HG03469 (cell line): ENCODE measurements around the gene GLS.
A peak's percentile ranks its signal among the peaks of the same experiment; 100 is the strongest.
"Not testable (repeated sequence)": the region's sequence is repeated elsewhere in the genome, so short reads cannot be mapped to it uniquely, and the experiment has no call there.

Source experiments
- ATAC-seq: cut with Tn5 transposase; IDR thresholded peaks from one replicate; pipeline ENCODE4 v1.9.1; 2021; ENCODE audit warnings: mild to moderate bottlenecking, moderate library complexity, moderate number of reproducible peaks; ENCODE audit not compliant: unreplicated experiment

GLS gene

DNA sequence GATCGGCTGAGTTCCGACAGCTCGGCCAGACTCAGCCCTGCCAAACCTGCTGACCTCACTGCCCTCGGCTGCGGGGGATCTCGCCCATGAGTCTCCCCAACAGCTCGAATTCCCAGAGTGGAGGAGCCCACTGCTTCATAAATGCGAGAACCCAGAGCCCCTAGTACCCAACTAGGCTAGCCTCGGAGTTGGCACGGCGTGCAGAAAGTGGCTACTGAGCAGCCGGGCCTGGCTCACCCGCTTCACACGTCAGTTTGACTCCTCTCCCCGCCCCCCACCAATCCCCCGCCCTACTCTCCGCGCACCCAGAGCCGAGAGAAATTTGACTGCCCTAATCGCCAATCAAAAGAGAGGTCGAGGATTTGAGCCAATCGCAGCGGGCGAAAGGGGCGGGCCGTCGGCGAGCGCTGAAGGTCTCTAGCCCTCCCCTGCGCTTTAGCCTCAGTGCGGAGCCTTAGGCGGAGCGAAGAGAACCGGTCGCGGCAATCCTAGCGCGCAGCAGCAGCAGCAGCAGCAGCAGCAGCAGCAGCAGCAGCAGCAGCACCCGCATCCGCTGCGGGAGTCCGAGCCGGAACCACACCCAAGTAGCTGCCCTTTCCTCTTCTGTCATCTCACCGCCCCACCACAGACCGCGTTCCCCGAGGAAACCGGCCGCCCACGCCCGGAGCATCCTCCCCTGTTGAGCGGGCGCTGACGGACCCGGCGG is at the start of gene GLS:
TSS of gene GLS (plus strand) at position 444 of the 706 bp plus-strand sequence. CDS start 264 bp downstream, outside the sequence.
- peak; percentile 59 for ATAC-seq

DNA sequence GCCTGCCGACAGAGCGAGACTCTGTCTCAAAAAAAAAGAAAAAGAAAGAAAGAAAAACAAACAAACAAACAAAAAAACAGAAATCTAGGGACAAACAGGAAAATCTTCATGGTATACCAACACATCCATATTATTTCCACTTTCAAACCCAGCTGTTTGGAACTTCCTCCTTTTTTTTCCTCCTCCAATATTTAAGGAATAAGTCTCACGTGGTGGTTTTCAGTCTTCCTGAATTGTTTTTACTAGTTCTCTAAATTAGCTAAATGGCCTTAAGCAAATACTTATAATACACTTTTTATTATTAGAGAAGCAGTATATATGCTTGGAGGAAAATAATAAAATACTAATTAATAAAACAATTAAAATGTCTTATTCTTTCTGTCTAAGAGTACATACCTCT is 48.7 kb upstream of the GLS start:
- no peak for ATAC-seq

DNA sequence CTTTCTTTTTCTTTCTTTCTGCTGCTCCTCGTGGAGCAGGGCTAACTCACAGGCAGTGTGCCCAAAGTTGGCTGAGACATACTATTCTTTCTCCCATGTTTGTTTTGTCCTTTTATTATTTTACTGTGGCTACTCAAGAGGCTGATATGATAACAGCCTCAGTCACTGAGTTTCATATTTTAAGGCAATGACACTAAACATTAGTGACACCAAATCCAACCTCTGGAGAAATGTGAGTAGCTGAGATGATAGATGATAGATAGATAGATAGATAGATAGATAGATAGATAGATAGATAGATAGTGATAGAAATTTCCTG is 45.8 kb upstream of the GLS start:
- no peak for ATAC-seq

DNA sequence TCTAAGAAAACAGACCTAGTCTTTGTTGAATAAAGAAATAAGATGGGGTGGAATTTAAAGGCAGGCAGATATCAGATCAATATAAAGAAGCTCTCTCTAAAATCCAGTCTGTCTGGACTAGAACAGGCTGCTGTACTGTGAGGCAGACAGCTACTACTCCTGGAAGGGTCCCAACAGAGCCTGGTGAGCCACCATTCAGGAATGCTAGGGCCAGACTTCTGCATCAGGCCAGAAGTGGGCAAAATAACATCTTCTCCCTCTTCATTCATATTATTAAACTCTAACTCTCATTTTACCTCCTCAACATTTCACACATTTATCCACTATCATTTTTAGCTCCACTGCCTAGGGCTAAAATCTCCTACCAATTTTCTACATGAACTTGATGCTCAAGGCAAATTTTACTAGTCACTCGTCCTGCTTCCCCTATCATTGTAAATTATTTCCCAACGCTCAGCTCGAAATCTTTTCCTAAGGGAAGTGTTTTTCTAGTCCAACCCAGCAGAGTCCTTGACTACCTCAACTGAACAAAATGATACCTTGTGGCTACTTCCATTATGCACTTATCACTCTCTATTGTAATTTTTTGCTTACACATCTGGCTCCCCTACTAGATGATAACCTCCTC is 45.2 kb upstream of the GLS start:
- ATAC-seq: no peak

DNA sequence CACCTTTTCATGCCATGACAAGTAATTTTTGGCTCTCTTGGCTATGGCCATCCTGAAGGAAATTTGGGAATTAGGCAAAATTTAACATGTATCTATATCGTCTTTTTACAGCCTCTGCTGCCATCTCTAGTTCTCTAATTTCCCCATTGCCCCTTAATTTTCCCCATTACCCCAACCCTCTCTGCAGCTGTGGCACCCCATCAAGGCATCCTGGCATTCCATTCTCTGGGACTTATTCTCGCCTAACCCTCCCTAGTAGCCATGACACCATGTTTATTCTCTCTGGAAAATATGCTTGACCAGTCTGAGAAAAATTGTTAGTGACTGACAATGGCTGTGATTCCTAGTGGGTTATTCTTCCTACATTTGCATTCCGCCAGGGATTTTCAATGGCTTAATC is 43.9 kb upstream of the GLS start:
- ATAC-seq: no peak

DNA sequence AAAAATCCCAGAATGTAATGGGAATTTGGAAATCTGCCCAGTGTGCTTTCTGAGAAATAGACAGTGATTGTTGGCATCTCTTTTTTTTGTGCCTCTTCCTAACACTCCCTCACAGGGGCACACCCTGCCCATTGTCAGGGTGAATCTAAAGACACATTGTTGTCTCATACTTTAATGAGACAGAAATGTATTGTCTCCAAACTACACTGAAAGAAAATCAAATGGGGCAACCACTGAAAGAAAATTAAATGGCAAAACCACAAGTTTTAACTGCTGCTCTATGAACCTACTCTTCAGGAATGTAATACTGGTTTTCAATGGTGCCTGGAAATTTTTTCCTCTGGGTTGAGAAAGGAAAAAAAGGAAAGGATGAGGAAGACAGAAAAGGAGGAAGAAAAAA is 43.2 kb upstream of the GLS start:
- no peak for ATAC-seq

DNA sequence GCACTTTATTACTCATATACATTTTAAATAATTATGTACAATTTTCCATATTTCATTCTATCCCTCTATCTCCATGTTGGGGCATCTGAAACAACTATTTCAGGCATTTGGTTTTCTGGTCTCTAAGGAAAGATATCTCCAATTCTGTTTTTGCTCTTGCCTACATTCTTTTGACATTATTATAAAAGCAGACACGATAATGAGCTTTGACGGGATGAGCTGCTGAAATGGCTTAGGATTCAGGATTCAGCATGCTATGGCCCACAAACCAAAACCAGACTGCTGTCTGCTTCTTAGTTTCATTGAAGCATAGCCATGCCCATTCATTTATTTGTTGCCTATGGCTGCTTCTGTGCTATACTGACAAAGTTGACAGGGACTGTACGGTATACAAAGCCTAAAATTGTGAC is 42.7 kb upstream of the GLS start:
- no peak for ATAC-seq

DNA sequence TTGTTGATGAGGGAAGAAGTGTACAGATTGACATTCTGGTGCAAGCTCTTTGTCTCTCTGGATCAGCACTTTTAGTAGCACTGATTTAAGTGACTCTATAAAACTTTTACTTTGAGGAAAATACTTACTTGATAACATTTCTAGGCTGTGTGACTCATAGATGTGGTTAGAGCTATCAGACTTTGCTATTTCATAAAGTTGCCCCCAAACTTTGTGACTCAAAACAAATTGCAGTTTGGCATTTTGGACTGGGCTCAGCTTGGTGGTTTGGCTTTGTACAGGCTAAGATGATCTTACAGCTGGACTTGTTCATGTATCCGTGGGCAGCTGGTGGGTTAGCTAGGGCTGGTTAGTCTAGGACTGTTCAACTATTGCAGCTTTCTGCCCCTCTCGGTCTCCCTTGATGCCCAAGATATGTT is 42.1 kb upstream of the GLS start:
- ATAC-seq: no peak

DNA sequence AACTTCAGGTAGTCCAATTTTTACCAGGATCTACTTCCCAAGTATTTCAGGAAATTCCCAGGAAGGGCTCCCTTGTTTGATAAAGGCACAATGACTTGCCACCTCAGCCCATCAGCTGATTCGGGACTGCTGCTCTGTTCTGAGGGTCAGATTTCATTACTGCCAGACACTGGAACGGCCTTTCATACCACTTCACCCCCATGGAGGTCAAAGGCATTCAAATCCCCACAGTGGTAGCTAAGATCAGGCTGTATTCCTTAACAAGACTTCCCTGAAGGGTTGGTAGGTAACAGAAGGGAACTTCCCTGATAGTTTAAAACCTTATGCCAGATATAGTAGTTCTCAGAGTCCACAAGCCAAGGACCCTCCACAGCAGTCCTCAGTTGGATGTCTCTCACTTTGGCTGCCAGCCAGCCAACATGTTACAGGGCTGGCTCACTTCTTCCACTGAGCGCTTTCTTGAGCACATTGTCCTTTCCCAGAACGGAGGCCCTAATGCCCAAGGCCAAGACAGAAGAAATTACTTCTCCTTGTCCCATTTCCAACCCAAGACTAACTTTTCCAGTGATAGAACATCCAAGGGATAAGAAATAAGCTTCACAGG is 40.0 kb upstream of the GLS start:
- ATAC-seq: no peak

DNA sequence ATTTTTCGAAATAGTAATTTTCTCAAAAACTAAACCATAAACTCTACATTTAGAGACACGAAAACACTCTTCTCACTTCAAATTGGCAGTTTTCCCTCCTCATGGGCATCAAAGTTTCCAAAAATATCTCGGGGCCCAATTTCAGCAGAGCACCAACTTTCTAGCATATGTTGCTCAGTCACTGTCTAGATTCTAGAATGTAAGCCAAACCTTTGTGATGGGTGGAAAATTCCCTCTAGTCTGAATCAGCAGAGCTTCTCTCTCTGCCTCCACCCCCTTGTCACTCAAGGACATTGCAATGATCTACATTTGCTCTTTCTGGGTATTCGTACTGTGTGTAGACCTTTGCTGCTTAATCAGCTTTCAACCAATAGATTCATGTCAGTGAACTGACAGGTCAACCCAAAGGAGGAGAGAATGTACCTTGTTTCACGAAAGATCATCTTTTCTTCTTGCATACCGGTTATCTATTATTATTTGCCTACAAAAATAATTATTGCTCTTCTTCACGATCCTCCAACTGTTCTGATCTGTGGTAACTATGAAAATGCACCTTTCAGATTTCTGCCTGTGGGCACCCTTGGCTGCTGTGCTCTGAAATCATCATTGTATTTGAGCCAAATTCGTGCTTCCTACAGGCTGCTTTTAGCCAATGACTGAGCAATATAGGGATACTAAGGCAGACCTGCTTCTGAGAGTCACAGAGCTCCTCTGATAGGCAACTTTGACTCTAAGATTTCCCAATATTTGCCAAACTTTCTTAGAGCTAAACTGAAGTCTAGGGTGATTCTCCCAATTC is 38.7 kb upstream of the GLS start:
- no peak for ATAC-seq

DNA sequence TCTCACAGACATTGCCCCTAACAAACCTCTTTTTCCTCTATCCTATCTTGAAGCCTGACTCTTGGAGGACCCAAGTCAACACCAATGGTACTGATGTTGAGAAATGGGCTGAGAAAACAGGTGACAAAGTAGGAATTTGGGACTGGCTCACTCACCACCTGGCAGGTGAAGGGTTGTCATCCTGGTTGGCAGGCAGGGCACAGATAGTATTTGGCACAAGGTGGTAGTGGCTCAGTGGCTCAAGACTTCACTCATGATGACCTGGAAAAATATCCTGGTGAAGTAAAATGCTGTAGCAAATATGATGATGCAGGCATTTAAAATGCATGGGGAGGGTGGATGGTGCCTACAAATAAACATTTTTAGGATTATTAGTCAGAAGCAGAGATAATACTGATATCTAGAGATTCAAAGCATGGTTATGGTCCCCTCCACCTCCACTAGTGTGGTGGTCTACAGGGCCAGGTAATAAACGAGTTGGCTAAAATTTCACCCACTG is 38.0 kb upstream of the GLS start:
- ATAC-seq: no peak

DNA sequence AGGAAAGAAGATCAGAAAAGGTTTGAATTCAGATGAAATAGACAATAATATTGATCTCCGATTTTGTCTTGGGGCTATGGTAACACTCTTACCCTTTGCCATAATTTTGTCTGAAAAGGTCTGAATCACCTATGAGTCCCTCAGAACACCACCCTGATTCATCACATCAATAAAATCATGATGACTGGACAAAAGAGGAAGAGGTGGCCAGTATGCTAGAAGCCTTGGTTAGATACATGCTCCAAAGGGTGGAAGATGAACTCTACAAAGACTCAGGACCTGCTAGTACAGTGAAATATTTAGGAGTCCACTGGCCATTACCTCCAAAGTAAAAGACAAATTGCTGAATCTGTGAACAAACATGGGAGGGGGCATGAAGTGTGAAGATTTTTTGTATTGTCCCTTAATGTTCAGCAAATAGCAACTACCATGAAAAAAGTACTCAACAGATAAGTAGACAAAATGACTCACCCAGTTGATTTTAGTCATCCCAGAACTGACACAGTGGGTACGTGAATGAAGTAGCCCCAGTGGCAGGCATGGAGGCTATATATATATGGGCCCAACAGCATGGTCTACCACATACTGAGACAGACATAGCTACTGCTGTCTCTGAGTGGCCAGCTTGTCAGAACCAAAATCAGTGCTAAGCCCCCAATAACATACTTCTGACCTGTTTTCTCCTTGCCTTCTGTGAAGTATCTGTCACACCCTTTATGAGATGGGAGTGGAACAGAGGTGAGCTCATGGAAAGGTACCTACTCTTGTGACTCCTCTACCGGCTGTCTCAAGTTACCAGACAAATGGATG is 36.5 kb upstream of the GLS start:
- ATAC-seq: peak; percentile 95

DNA sequence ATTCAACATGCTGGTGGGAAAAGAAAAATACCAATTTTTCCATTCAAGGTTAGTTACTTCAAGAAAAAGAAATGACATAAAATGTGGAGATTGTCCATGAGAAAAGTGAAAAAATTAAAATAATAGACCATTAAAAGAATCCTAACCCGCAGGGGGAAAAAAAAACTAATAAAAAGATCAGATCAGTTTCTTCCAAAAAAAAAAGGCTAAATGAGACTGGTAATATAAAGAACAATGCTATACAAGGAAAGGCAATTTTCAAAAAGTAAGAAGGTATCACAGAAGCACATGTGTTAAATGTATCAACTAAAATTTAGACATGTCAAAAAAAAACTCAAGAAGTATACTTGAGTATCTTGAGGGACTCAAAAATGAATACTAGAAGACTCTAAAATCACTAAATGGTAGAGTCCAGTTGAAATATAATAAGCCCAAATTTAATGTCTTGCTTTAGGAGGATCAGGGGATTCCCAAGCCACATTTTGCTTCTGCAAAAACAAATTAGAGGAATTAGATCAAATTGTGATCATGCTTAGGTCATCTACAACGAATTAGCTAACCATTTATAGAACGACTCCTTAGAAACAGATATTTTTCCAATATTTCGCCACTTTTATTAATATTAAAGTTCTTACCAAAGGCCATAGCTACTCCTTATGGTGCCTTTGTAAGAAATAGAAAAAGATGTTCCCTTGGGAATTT is 35.8 kb upstream of the GLS start:
- ATAC-seq: no peak

DNA sequence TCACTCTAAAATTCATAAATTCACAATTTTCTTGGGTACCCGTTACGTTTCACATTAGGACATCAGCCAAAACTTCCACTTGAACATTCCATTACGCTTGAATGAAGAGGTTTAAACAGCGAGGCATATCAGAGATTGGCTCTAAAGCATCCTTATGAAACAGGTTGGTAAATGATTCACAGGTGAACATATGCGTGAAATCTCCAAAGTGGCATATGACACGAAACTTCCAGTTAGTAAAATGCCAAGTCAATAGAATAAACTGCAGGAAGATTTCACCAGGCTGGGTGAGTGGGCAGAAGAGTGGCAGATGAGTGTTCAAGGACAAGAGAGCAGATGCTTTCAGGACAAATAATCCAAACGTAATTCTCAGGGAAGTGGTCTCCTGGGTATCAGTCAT is 33.9 kb upstream of the GLS start:
- no peak for ATAC-seq

DNA sequence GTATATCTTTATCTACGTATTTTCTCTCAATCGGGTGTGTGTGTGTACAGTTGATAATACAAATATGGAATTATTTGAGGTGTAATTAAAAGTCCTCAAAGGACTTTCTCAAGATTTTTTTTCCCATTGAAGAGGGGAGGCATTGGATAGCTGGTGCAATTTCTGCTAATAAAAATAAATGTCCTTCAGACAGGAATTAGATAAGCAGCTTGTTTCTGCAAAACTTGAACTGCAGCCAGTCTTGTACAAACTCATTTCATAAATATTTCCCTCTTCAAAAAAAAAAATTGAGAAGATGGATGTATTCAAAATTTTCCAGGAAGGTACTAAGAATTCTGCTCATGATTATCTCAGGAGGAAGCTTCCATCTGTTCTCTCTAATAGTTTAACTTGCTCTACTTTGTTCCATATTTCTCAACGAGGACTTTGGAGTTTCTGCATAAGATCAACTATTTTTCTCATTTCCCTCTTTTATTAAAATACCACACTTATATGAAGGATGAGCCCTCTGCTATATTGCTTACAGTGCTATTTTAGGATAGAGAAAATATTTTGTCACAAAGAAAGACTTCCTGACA is 33.0 kb upstream of the GLS start:
- no peak for ATAC-seq

DNA sequence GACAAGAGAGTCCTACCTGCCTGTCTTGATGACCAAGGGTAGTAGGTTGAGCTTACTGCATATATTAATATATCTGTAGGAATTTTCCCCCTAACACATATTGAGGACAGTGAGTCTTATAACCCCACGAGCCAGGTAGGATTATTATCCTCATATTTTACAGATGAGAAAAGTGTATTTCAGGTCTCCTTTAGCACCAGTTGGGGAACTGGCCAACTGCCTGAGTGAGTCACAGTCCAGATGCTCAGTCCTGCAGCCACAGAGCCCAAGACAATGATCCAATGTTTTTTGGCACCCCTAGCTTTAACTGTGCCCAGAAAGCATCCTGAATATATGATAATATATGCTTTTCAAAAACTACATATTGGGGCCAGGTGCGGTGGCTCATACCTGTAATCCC is 30.8 kb upstream of the GLS start:
- no peak for ATAC-seq

DNA sequence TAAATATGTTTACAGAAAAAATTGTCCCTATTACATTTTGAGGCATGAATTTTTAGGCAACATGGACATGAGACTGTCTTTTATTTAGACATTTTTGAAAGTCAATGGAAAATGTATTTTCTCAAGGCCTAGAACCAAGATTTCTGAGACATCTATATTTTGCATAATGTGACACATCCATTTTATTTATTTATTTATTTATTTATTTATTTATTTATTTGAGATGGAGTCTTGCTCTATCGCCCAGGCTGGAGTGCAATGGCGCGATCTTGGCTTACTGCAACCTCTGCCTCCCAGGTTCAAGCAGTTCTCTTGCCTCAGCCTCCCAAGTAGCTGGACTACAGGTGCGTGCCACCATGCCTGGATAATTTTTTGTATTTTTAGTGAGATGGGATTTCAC is 27.6 kb upstream of the GLS start:
- ATAC-seq: not testable (repeated sequence)

DNA sequence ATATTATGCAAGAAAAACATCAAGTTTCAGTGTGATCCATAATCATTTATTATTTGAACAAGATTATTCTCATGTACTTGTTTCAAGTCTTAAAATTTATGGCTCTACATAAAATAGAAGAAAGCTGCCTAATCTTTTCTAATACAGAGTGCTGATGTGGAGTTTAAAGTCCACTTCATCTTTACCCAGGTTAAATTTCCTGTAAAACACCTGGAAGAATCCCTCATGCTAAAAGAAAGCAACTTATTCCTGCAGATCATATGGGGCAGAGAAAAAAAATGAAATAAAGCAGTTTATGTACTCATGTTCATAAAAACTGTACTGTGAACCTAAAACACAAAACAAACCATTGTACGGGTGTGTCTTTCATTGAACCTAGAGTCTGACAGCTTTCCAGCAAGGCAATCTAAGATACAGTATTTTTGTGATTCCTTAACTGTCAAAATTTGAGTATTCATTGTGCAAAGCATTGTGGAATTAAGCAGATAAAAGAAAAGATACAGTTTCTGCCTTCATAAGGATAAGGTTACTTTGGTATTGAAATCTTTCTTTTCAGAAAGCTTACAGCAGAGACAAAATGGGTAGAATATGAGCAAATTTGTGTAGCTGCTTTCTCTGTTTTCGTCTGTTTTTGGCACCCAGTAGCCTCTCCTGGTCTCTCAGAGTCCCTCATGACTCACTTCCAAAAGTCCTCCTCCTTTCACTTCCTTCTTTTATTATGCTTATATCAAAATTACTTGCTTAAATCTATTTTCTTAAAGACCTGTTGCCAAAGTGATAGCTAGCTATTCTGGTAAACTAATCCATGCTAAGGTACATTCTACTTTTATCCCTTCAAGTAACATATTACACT is 26.9 kb upstream of the GLS start:
- no peak for ATAC-seq

DNA sequence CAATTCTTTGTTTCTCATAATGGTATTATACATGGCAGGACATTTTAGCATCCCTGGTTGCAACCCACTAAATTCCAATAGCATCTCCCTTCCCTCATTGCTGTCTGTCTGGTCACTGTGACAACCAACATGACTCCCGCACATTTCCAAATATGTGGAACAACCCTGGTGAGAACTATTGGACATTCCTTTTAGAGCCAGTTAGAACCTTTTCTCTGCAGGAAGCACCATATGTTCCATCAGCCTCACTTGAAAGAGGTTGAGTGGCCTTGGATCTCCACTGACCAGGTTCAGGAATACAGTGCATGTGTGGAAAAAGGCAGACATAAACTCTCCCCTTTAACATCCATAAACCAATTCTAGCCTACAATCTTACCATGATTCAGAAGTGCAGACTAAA is 25.9 kb upstream of the GLS start:
- ATAC-seq: no peak
